Tibial nerve (tissue), 4 donors: Measurements from ENCODE around the gene LYRM4. TPM values are rescaled to one million over a fixed set of nuclear protein-coding genes. Genes with fewer than 3 reads are reported as not detected.

Source experiments
- DNase-seq, 2 donors: peaks; one replicate each; pipeline ENCODE4 v3.0.0-alpha.2; 2019; ENCODE audit warnings: low spot score in 2 of 2
- H3K27ac ChIP-seq, 4 donors: fragments of 200-600 bp; sonication (generic) in 3 of 4; one replicate each; pipeline ENCODE4 v1.5.1; 2017 to 2019; ENCODE audit warnings: mild to moderate bottlenecking in 1 of 4
- H3K27me3 ChIP-seq, 2 donors: fragments of 200-600 bp; sonication (generic) in 1 of 2; one replicate each; pipeline versions ENCODE4 v1.5.1 to v1.6.0; 2017 to 2019
- H3K36me3 ChIP-seq, 3 donors: fragments of 200-600 bp; sonication (generic); one replicate each; pipeline ENCODE4 v1.5.1; 2018 to 2019
- H3K4me1 ChIP-seq, 4 donors: fragments of 200-600 bp; sonication (generic) in 3 of 4; one replicate each; pipeline ENCODE4 v1.5.1; 2017 to 2019
- H3K4me3 ChIP-seq, 4 donors: fragments of 200-600 bp; sonication (generic) in 3 of 4; one replicate each; pipeline ENCODE4 v1.5.1; 2017 to 2019; ENCODE audit warnings: mild to moderate bottlenecking in 1 of 4, moderate library complexity in 1 of 4
- H3K9me3 ChIP-seq, 4 donors: fragments of 200-600 bp; sonication (generic) in 3 of 4; one replicate each; pipeline ENCODE4 v1.5.1; 2017 to 2019
- EP300 ChIP-seq, 2 donors: sonication (generic); formaldehyde crosslinking; IDR thresholded peaks; one replicate each; pipeline ENCODE4 v1.6.1; 2017; ENCODE audit warnings: antibody characterized with exemption in 2 of 2, mild to moderate bottlenecking in 1 of 2
- POLR2A ChIP-seq, 2 donors: fragments of 450-650 bp; IDR thresholded peaks; one replicate each; pipeline ENCODE4 v1.6.1; 2017; ENCODE audit warnings: antibody characterized with exemption in 2 of 2, mild to moderate bottlenecking in 2 of 2, moderate library complexity in 2 of 2
- WGBS, 2 donors: methylation state at CpG; one replicate each; pipeline ENCODE4 v1.1.5; 2018; 5-methylcytosine and 5-hydroxymethylcytosine counted together
- total RNA-seq, 4 donors: library from RNA; depleted of rRNA; stranded (reverse); fragments of >200 nt; gene quantifications; one replicate each; pipeline ENCODE4 v1.1.0, GENCODE V29; 2016
- TF ChIP-seq, protein P1 (sequence below), 5 experiments: fragments of 200-600 bp in 3 of 5; fragments of 450-650 bp in 2 of 5; sonication (generic) in 3 of 5; IDR thresholded peaks; one replicate each; pipeline ENCODE4 v1.5.1; 2016 to 2019; ENCODE audit warnings: antibody characterized with exemption in 5 of 5, mild to moderate bottlenecking in 3 of 5, moderate library complexity in 2 of 5

The LYRM4 gene
- total RNA-seq, 4 donors from 2014 or later, result 21.8 to 31.0 (median 27.4) TPM

DNA sequence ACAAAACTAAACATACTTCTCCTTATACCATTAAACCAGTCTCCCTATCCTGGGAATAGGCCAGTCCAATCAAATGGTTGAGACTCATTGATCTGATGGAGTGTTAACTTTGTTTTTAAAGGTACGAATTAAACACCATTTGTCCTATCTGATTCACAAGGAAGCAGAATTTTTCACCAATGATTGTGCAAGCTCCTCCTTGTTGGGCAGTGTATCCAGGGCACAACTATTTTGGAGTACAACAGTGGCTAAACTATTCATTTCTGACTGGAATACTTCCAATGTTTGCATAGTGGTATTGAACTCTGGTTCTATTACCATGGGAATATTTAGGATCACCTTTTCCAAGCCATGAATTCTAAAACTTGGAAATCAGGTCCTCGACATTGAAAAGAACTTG is 181.1 kb downstream of the LYRM4 start:
- Histone ChIP-seq H3K27ac (no peak overlapping the region), H3K4me3 (no peak overlapping the region), H3K4me1 (peaks cover 0 to 5% (median 0%) of the 10 kb centered on the region in 4 donors), H3K27me3 (no peaks in the 10 kb centered on the region), H3K36me3 (no peaks in the 10 kb centered on the region), H3K9me3 (no peaks in the 10 kb centered on the region)
- TF ChIP-seq, protein P1, sequence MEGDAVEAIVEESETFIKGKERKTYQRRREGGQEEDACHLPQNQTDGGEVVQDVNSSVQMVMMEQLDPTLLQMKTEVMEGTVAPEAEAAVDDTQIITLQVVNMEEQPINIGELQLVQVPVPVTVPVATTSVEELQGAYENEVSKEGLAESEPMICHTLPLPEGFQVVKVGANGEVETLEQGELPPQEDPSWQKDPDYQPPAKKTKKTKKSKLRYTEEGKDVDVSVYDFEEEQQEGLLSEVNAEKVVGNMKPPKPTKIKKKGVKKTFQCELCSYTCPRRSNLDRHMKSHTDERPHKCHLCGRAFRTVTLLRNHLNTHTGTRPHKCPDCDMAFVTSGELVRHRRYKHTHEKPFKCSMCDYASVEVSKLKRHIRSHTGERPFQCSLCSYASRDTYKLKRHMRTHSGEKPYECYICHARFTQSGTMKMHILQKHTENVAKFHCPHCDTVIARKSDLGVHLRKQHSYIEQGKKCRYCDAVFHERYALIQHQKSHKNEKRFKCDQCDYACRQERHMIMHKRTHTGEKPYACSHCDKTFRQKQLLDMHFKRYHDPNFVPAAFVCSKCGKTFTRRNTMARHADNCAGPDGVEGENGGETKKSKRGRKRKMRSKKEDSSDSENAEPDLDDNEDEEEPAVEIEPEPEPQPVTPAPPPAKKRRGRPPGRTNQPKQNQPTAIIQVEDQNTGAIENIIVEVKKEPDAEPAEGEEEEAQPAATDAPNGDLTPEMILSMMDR (IDR thresholded peaks at IDR 0.05), result no peak
- TF ChIP-seq POLR2A (IDR thresholded peaks at IDR 0.05) (no peak), EP300 (IDR thresholded peaks at IDR 0.05) (no peak)
- WGBS, 2 donors, result 81 to 87% methylated on average over 2 of the region's 2 CpGs
- DNase-seq, result no peak

DNA sequence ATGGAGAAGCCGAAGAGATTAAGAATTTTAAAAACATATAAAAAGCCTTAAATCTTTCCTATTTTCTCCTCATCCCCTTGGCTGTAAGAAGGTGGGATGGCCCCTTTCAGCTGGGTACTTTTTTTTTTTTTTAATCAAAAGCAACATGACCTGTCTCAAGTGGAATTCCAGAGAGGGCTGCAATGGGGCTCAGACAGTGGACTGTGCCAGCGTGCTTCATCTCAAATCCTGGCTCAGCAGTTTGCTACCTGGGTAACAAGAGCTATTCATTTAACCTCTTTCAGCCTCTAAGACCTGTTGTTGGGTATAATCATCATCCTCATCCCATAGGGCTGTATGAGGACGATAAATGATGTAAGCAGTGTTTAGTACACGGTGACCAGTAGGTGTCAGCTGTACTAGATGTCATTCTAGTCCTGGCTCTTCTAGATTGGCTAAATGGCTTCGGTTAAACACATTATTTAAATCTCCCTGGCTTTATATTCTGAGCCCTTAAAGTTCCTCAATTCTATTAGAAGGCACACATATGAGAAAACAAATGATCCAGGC is 182.6 kb downstream of the LYRM4 start:
- Histone ChIP-seq H3K36me3 (no peaks in the 10 kb centered on the region), H3K9me3 (no peaks in the 10 kb centered on the region), H3K4me3 (no peak overlapping the region), H3K27me3 (no peaks in the 10 kb centered on the region), H3K4me1 (no peaks in the 10 kb centered on the region), H3K27ac (no peak overlapping the region)
- no peak for TF ChIP-seq EP300 (IDR thresholded peaks at IDR 0.05)
- TF ChIP-seq, protein P1 (IDR thresholded peaks at IDR 0.05), result no peak
- TF ChIP-seq POLR2A (IDR thresholded peaks at IDR 0.05), result no peak
- 67 to 71% methylated on average over 5 of the region's 5 CpGs for WGBS, 2 donors
- DNase-seq, result no peak

DNA sequence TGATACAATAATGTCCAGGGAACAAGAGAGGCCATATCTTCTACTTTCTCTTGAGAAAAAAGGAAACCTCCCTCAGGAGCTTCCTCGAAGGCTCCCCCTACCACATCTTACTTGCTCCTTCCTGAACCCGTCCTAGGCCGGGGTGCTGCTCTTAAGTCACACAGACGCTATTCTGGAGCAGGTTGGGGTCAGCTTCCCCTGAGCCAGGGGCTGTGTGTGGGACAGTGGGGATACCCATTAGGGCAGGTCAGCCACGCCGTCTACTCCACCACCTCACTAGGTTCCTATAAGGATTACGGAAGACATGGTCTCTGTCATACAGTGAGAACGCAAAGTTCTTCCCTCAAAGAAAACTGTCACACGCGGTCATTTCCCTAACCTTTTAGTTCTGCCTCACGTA is 183.8 kb downstream of the LYRM4 start:
- Histone ChIP-seq H3K9me3 (no peaks in the 10 kb centered on the region), H3K4me1 (no peaks in the 10 kb centered on the region), H3K27me3 (no peaks in the 10 kb centered on the region), H3K27ac (no peak overlapping the region), H3K4me3 (no peak overlapping the region), H3K36me3 (no peaks in the 10 kb centered on the region)
- no peak for DNase-seq
- 94 to 96% methylated on average over 11 of the region's 11 CpGs for whole genome bisulfite sequencing, 2 donors
- TF ChIP-seq EP300 (IDR thresholded peaks at IDR 0.05) (no peak), POLR2A (IDR thresholded peaks at IDR 0.05) (no peak)
- TF ChIP-seq, protein P1 (IDR thresholded peaks at IDR 0.05), result no peak

DNA sequence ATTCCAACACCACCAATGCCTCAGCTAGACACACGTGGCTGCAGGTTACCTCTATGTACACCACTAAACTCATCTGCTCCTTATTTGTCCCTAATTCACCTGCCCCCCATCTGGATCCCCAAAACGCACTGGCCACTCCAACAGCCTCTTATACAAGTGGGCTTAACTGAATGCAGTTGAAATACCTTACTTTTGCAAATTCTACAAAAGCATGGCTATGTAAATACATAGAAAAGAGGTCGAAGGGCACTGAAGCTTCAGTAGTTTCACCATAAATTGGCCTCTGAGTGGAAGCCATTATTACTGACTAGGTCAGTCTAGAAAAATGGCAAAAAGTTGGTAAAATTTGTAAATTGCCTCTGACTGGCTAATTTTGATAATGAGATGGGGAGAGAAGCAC is 186.8 kb downstream of the LYRM4 start:
- Histone ChIP-seq H3K4me1 (no peaks in the 10 kb centered on the region), H3K27me3 (no peaks in the 10 kb centered on the region), H3K36me3 (no peaks in the 10 kb centered on the region), H3K4me3 (no peak overlapping the region), H3K27ac (no peak overlapping the region), H3K9me3 (no peaks in the 10 kb centered on the region)
- DNase-seq, result no peak
- 83 to 85% methylated on average over 3 of the region's 3 CpGs for WGBS, 2 donors
- TF ChIP-seq POLR2A (IDR thresholded peaks at IDR 0.05), result no peak
- TF ChIP-seq, protein P1 (IDR thresholded peaks at IDR 0.05), result no peak
- TF ChIP-seq EP300 (IDR thresholded peaks at IDR 0.05), result no peak

DNA sequence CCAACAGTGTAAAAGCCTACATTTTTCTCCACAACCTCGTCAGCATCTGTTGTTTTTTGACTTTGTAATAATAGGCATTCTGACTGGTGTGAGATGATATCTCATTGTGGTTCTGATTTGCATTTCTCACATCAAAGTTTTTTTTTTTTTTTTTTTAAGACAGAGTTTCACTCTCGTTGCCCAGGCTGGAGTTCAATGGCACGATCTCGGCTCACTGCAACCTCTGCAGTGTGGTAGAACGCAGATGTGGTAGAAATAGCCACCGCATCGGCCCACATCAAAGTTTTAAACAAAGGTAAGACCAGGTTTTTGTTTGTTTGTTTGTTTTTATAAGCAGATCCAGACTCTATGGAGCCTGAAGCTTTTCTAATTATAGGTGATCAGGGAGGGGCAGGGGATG is 188.3 kb downstream of the LYRM4 start:
- Histone ChIP-seq H3K9me3 (peaks cover 0 to under 1% (median 0%) of the 10 kb centered on the region in 4 donors), H3K36me3 (no peaks in the 10 kb centered on the region), H3K27me3 (no peaks in the 10 kb centered on the region), H3K4me3 (no peak overlapping the region), H3K4me1 (no peaks in the 10 kb centered on the region), H3K27ac (no peak overlapping the region)
- 91 to 92% methylated on average over 7 of the region's 7 CpGs for WGBS, 2 donors
- DNase-seq, result no peak
- TF ChIP-seq EP300 (IDR thresholded peaks at IDR 0.05) (no peak), POLR2A (IDR thresholded peaks at IDR 0.05) (no peak)
- TF ChIP-seq, protein P1 (IDR thresholded peaks at IDR 0.05), result no peak
